GM12878 (cell line): ENCODE data around the gene MAST1. TPM values are rescaled to one million over a fixed set of nuclear protein-coding genes. Genes with fewer than 3 reads are reported as not detected.

ENCODE experiments used
- ATAC-seq: fragments of 200-7000 bp; cut with Tn5 transposase; 3 replicates; pipeline ENCODE4 v1.9.1; 2020; ENCODE audit warnings: mild to moderate bottlenecking, moderate library complexity
- BruUV-seq: library from RNA; stranded (reverse); fragments of 400-500 nt; replicated peaks from 2 replicates; lab custom pipeline; 2021; lab: Mats Ljungman, UMichigan
- CTCF ChIA-PET: fragments of 300-600 bp; sonication (Branson Sonifier 250); formaldehyde crosslinking; extraction: SDS; loops from one replicate; lab custom pipeline; 2021; ENCODE audit warnings: inconsistent platforms; lab: Yijun Ruan, JAX
- POLR2A ChIA-PET: fragments of 350-600 bp; formaldehyde crosslinking; extraction: SDS; loops from one replicate; lab custom pipeline; 2021; ENCODE audit warnings: inconsistent platforms; lab: Charles Lee
- RAD21 ChIA-PET: fragments of 300-600 bp; sonication (Branson Sonifier 250); formaldehyde crosslinking; loops from one replicate; lab custom pipeline; 2023; ENCODE audit warnings: antibody characterized with exemption; ENCODE audit not compliant: unreplicated experiment; lab: Charles Lee
- SMC1A ChIA-PET: fragments of 300-600 bp; sonication (Branson Sonifier 250); formaldehyde crosslinking; loops from one replicate; lab custom pipeline; 2023; ENCODE audit not compliant: unreplicated experiment, uncharacterized antibody; lab: Charles Lee
- DNase-seq: peaks from one replicate; pipeline ENCODE4 v3.0.0-alpha.2; 2011; ENCODE audit warnings: low read depth, low spot score
- FAIRE-seq: peaks from 3 replicates; lab custom pipeline; 2011; peaks lifted over from hg19 to GRCh38; lab: Jason Lieb, UNC
- H2AFZ ChIP-seq: 2 replicates; pipeline ENCODE4 v1.6.0; 2011; ENCODE audit warnings: low read depth, low read length, control low read depth; ENCODE audit not compliant: control insufficient read depth
- H3K27ac ChIP-seq: 2 replicates; pipeline ENCODE4 v1.5.1; 2011; ENCODE audit warnings: control low read depth; ENCODE audit not compliant: control insufficient read depth, insufficient read depth
- H3K27me3 ChIP-seq, 2 experiments: replicated peaks in 1 of 2; 2 replicates each; pipeline versions ENCODE4 v1.6.0 to v1.6.1; 2011; ENCODE audit warnings: low read length in 1 of 2; ENCODE audit not compliant: control insufficient read depth in 2 of 2, insufficient read depth in 2 of 2
- H3K36me3 ChIP-seq, 2 experiments: 2 replicates each; pipeline ENCODE4 v1.5.1; 2011; ENCODE audit warnings: low read length in 1 of 2; ENCODE audit not compliant: control insufficient read depth in 2 of 2, insufficient read depth in 2 of 2
- H3K4me1 ChIP-seq: 2 replicates; pipeline ENCODE4 v1.6.1; 2011; ENCODE audit warnings: mild to moderate bottlenecking, low read length, moderate library complexity, mixed read lengths; ENCODE audit not compliant: control insufficient read depth, insufficient read depth
- H3K4me2 ChIP-seq: 2 replicates; pipeline ENCODE4 v1.6.0; 2011; ENCODE audit warnings: control low read depth; ENCODE audit not compliant: control insufficient read depth, insufficient read depth
- H3K4me3 ChIP-seq: fragments of 200-600 bp; sonication (generic); 2 replicates; pipeline ENCODE4 v1.5.1; 2016
- H3K79me2 ChIP-seq: 2 replicates; pipeline ENCODE4 v1.6.0; 2011; ENCODE audit warnings: low read length; ENCODE audit not compliant: control insufficient read depth, insufficient read depth
- H3K9ac ChIP-seq: 2 replicates; pipeline ENCODE4 v1.8.0; 2011; ENCODE audit warnings: low read length, control low read depth, mixed read lengths; ENCODE audit not compliant: control insufficient read depth, insufficient read depth
- H3K9me3 ChIP-seq: replicated peaks from 3 replicates; pipeline ENCODE4 v1.5.1; 2011; ENCODE audit warnings: mild to moderate bottlenecking, low read length; ENCODE audit not compliant: control insufficient read depth, insufficient read depth
- H4K20me1 ChIP-seq: 2 replicates; pipeline ENCODE4 v1.6.0; 2011; ENCODE audit not compliant: control insufficient read depth, insufficient read depth
- HDAC6 ChIP-seq: fragments of 200-600 bp; sonication (generic); IDR thresholded peaks from one replicate; pipeline ENCODE4 v1.8.0; 2017; ENCODE audit warnings: antibody characterized with exemption; ENCODE audit not compliant: unreplicated experiment
- SIX5 ChIP-seq: IDR thresholded peaks from 2 replicates; pipeline ENCODE4 v1.6.1; 2011; ENCODE audit warnings: mild to moderate bottlenecking, low read depth, low read length, moderate library complexity; ENCODE audit not compliant: severe bottlenecking
- WGBS: methylation state at CpG from one replicate; pipeline ENCODE4 v1.1.6; 2016; ENCODE audit warnings: low lambda C conversion rate; ENCODE audit not compliant: insufficient replicate concordance, insufficient coverage; ENCODE audit errors: missing lambda C conversion rate; 5-methylcytosine and 5-hydroxymethylcytosine counted together
- in situ Hi-C: fragments of 300-500 bp; cut with MboI; formaldehyde crosslinking; loops from 9 replicates; pipeline ENCODE4 v1.14.3; 2018; ENCODE audit warnings: mixed read lengths
- intact Hi-C: fragments of 100-400 bp; cut with micrococcal nuclease; formaldehyde crosslinking; loops from one replicate; pipeline ENCODE4 v1.14.2; 2022; ENCODE audit not compliant: unreplicated experiment
- polyA plus RNA-seq, 11 experiments: library from polyadenylated mRNA; depleted of rRNA in 4 of 11; unstranded in 6 of 11; stranded (reverse) in 5 of 11; fragments of >200 nt; fragmentation: Nextera tagmentation in 4 of 11; fragmentation: Illumina TruSeq in 1 of 11; extraction: Ambion mirVana in 4 of 11; extraction: Trizol in 1 of 11; gene quantifications; 1 replicate in 1 of 11; 2 replicates in 10 of 11; pipeline versions ENCODE4 v1.2.1 to v1.2.3, GENCODE V29; 2011 to 2016; ENCODE audit warnings: inconsistent platforms in 2 of 11, missing spikeins in 2 of 11, low read depth in 1 of 11
- total RNA-seq, 4 experiments: library from RNA; depleted of rRNA in 3 of 4; stranded (reverse); fragments of >200 nt in 3 of 4; fragmentation: Illumina TruSeq in 1 of 4; extraction: Trizol in 1 of 4; gene quantifications; 2 replicates each; pipeline versions ENCODE4 v1.2.1 to v1.2.3, GENCODE V29; 2013 to 2021
- TF ChIP-seq, protein P1 (sequence below): fragments of 450-650 bp; formaldehyde crosslinking; IDR thresholded peaks from 2 replicates; pipeline ENCODE4 v1.4.0; 2022; ENCODE audit warnings: mild to moderate bottlenecking, moderate library complexity

The MAST1 gene
- total and polyA plus RNA-seq, 10 of the 15 experiments (the other 5 are each of a cell fraction or from before 2014, with no cell fraction given), result 0.08 to 0.79 (median 0.44) TPM; not detected in 1

DNA sequence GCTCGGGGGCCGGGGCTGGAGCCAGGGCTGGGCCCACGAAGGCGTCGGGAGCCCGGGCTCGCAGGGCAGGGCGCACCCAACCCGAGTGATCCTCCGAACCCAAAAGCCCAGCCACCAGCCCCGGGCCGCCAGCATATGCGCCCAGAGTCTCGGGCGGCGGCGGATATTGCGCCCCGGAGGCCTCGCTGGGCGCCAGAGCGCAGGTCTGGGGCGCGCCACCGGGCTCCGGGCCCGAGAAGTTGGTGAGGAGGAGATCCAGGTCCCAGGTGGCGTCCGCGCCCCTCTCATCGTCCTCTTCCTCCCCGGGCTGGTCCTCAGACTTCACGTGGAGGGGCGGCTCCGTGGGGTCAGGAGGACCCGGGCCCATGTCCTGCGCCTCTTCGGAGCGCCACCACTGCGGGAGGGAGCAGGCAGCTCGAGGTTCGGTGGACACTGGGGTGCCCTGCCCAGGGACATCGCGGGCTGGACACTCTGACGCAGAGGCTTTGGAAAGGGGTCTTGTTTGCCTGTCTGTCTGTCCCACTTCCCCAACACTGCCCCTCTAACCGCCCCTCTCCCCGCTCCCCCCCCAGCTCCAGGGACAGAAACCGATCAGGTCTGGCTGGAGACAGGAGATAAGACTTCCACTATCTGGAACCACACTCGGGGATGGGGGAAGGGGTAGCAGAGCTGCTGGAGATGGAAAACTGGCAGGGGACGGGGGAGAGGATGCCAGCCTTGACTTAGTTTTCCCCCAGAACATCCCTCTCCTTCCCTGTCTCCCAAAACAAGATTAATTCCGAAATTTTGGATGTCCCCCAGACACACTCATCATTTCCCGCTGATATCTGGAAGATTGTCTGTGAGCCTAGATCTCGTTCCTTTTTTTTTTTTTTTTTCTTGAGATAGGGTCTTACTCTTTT, 47.7 kb downstream of the MAST1 start:
- Histone ChIP-seq H3K79me2 (peaks cover 2% of the 10 kb centered on the region), H3K4me3 (peak overlapping the region; percentile 69; the same call in 1 of the 2 replicates), H3K27ac (no peak overlapping the region), H4K20me1 (no peaks in the 10 kb centered on the region), H3K4me1 (peaks cover 12% of the 10 kb centered on the region), H2AFZ (no peak overlapping the region; the same call in 1 of the 2 replicates), H3K27me3 (no peaks in the 10 kb centered on the region; a peak in 1 of 4 replicates), H3K4me2 (peak overlapping the region; percentile 75; the same call in 1 of the 2 replicates), H3K9me3 (peaks cover 7% of the 10 kb centered on the region), H3K36me3 (no peaks in the 10 kb centered on the region), H3K9ac (no peak overlapping the region)
- POLR2A ChIA-PET, result interaction anchor here (1.2 to 2.1 kb wide), 3 partner anchors 13 to 79 kb away, joined by 4 to 11 read pairs (median 4); no protein-coding TSS in a partner anchor
- no TSS peak for BruUV-seq
- WGBS, result 16% methylated on average over 50 of the region's 53 CpGs
- CTCF ChIA-PET, result interaction anchor here (0.9 to 13.2 kb wide), 12 partner anchors 12 to 175 kb away, joined by 3 to 182 read pairs (median 4); partner anchors contain the start of gene FARSA
- peak; percentile 12; the same call in 2 of the 3 replicates for ATAC-seq
- intact Hi-C loops (loop anchor here (1.0 kb wide), 2 partner anchors 52 to 79 kb away; partner anchors contain the start of gene CALR), in situ Hi-C loops (loop anchor here (10.0 kb wide), 1 partner anchor 209 kb away; no protein-coding TSS in a partner anchor)
- no peak for DNase-seq
- peak; percentile 3 for TF ChIP-seq HDAC6
- TF ChIP-seq SIX5, result no peak
- TF ChIP-seq, protein P1, sequence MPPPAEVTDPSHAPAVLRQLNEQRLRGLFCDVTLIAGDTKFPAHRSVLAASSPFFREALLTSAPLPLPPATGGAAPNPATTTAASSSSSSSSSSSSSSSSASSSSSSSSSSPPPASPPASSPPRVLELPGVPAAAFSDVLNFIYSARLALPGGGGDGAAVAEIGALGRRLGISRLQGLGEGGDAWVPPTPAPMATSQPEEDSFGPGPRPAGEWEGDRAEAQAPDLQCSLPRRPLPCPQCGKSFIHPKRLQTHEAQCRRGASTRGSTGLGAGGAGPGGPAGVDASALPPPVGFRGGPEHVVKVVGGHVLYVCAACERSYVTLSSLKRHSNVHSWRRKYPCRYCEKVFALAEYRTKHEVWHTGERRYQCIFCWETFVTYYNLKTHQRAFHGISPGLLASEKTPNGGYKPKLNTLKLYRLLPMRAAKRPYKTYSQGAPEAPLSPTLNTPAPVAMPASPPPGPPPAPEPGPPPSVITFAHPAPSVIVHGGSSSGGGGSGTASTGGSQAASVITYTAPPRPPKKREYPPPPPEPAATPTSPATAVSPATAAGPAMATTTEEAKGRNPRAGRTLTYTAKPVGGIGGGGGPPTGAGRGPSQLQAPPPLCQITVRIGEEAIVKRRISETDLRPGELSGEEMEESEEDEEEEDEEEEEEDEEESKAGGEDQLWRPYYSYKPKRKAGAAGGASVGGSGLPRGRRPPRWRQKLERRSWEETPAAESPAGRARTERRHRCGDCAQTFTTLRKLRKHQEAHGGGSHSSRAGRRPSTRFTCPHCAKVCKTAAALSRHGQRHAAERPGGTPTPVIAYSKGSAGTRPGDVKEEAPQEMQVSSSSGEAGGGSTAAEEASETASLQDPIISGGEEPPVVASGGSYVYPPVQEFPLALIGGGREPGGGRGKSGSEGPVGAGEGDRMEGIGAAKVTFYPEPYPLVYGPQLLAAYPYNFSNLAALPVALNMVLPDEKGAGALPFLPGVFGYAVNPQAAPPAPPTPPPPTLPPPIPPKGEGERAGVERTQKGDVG (CRISPR knock-in tag), result no peak
- SMC1A ChIA-PET, result interaction anchor here (1.2 to 3.2 kb wide), 4 partner anchors 47 to 79 kb away, joined by 4 to 29 read pairs (median 5); partner anchors contain the start of gene FARSA
- no peak for FAIRE-seq
- RAD21 ChIA-PET, result interaction anchor here (0.7 to 1.9 kb wide), 10 partner anchors 13 to 208 kb away, joined by 3 to 31 read pairs (median 4); partner anchors contain the start of gene FARSA
